ENCODE data around the gene BRPF1. TPM values are rescaled to one million over a fixed set of nuclear protein-coding genes. Genes with fewer than 3 reads are reported as not detected.

The BRPF1 gene
- total RNA-seq, 1 donor from 2014 or later = 23.0 TPM

- Mint-ChIP-seq H3K9me3 (ENCODE audit: unreplicated experiment) (no peaks in the 10 kb centered on the region), H3K27ac (ENCODE audit: unreplicated experiment) (no peak overlapping the region), H3K4me1 (ENCODE audit: unreplicated experiment) (no peaks in the 10 kb centered on the region), H3K36me3 (ENCODE audit: unreplicated experiment) (peaks cover 36% of the 10 kb centered on the region), H3K4me3 (ENCODE audit: unreplicated experiment) (no peak overlapping the region), H3K27me3 (ENCODE audit: unreplicated experiment) (no peaks in the 10 kb centered on the region)
- no peak for DNase-seq (ENCODE audit: extremely low spot score, unreplicated experiment)
- no peak for TF ChIP-seq CTCF (IDR thresholded peaks at IDR 0.05)
Observed at GRCh38 chr3:9690451-9691450, 40.8 kb upstream of the BRPF1 start.

GRCh38 chr3:9691636-9692035, 39.9 kb upstream of the BRPF1 start:
- H3K4me3 Mint-ChIP-seq (ENCODE audit: unreplicated experiment) = no peak overlapping the region
- no peaks in the 10 kb centered on the region for H3K4me1 Mint-ChIP-seq (ENCODE audit: unreplicated experiment)
- H3K27me3 Mint-ChIP-seq (ENCODE audit: unreplicated experiment) = no peaks in the 10 kb centered on the region
- TF ChIP-seq CTCF (IDR thresholded peaks at IDR 0.05) = no peak
- DNase-seq (ENCODE audit: extremely low spot score, unreplicated experiment) = no peak
- H3K27ac Mint-ChIP-seq (ENCODE audit: unreplicated experiment) = no peak overlapping the region
- H3K36me3 Mint-ChIP-seq (ENCODE audit: unreplicated experiment) = peaks cover 29% of the 10 kb centered on the region
- H3K9me3 Mint-ChIP-seq (ENCODE audit: unreplicated experiment) = no peaks in the 10 kb centered on the region

- no peak overlapping the region for H3K4me3 Mint-ChIP-seq (ENCODE audit: unreplicated experiment)
- peaks cover 28% of the 10 kb centered on the region for H3K36me3 Mint-ChIP-seq (ENCODE audit: unreplicated experiment)
- no peak for DNase-seq (ENCODE audit: extremely low spot score, unreplicated experiment)
- no peak overlapping the region for H3K27ac Mint-ChIP-seq (ENCODE audit: unreplicated experiment)
- no peaks in the 10 kb centered on the region for H3K9me3 Mint-ChIP-seq (ENCODE audit: unreplicated experiment)
- no peaks in the 10 kb centered on the region for H3K4me1 Mint-ChIP-seq (ENCODE audit: unreplicated experiment)
- no peak for TF ChIP-seq CTCF (IDR thresholded peaks at IDR 0.05)
- H3K27me3 Mint-ChIP-seq (ENCODE audit: unreplicated experiment) = no peaks in the 10 kb centered on the region
Observed at GRCh38 chr3:9692416-9692815, 39.1 kb upstream of the BRPF1 start.

GRCh38 chr3:9695345-9695744, 36.2 kb upstream of the BRPF1 start:
- no peak overlapping the region for H3K27ac Mint-ChIP-seq (ENCODE audit: unreplicated experiment)
- H3K4me1 Mint-ChIP-seq (ENCODE audit: unreplicated experiment) = no peaks in the 10 kb centered on the region
- no peak overlapping the region for H3K4me3 Mint-ChIP-seq (ENCODE audit: unreplicated experiment)
- no peak for TF ChIP-seq CTCF (IDR thresholded peaks at IDR 0.05)
- H3K27me3 Mint-ChIP-seq (ENCODE audit: unreplicated experiment) = no peaks in the 10 kb centered on the region
- H3K9me3 Mint-ChIP-seq (ENCODE audit: unreplicated experiment) = no peaks in the 10 kb centered on the region
- H3K36me3 Mint-ChIP-seq (ENCODE audit: unreplicated experiment) = peaks cover 25% of the 10 kb centered on the region
- no peak for DNase-seq (ENCODE audit: extremely low spot score, unreplicated experiment)

- no peak for TF ChIP-seq CTCF (IDR thresholded peaks at IDR 0.05)
- Mint-ChIP-seq H3K27ac (ENCODE audit: unreplicated experiment) (no peak overlapping the region), H3K4me1 (ENCODE audit: unreplicated experiment) (no peaks in the 10 kb centered on the region), H3K4me3 (ENCODE audit: unreplicated experiment) (no peak overlapping the region), H3K27me3 (ENCODE audit: unreplicated experiment) (no peaks in the 10 kb centered on the region), H3K9me3 (ENCODE audit: unreplicated experiment) (no peaks in the 10 kb centered on the region), H3K36me3 (ENCODE audit: unreplicated experiment) (peaks cover 25% of the 10 kb centered on the region)
- DNase-seq (ENCODE audit: extremely low spot score, unreplicated experiment) = no peak
Observed at GRCh38 chr3:9695746-9696145, 35.8 kb upstream of the BRPF1 start.
